ENCODE measurements around the gene ALAS1.

GRCh38 chr3:52217409-52217805 is 19.4 kb downstream of the ALAS1 start:
- TF ChIP-seq CTCF (IDR thresholded peaks at IDR 0.05 in 4 of 5, conservative IDR thresholded peaks at IDR 0.05 in 1 of 5) (no peak), POLR2A (IDR thresholded peaks at IDR 0.05) (no peak)

Measured in gastrocnemius medialis (tissue), 4 donors.